ENCODE results near the gene TIMM10.

TIMM10 gene

GRCh38 chr11:57566005-57566904 is 35.7 kb upstream of the TIMM10 start:
- no peak for TF ChIP-seq CTCF (IDR thresholded peaks at IDR 0.05; ENCODE audit: extremely low read depth, missing control alignments)
- peak; percentile 78 for DNase-seq (ENCODE audit: low spot score)

GRCh38 chr11:57562596-57562995 is 32.0 kb upstream of the TIMM10 start:
- TF ChIP-seq CTCF (IDR thresholded peaks at IDR 0.05; ENCODE audit: extremely low read depth, missing control alignments), result no peak
- DNase-seq (ENCODE audit: low spot score), result no peak

- no peak for DNase-seq (ENCODE audit: low spot score)
- TF ChIP-seq CTCF (IDR thresholded peaks at IDR 0.05; ENCODE audit: extremely low read depth, missing control alignments), result no peak
Observed at GRCh38 chr11:57560146-57560545, 29.6 kb upstream of the TIMM10 start.

DNA sequence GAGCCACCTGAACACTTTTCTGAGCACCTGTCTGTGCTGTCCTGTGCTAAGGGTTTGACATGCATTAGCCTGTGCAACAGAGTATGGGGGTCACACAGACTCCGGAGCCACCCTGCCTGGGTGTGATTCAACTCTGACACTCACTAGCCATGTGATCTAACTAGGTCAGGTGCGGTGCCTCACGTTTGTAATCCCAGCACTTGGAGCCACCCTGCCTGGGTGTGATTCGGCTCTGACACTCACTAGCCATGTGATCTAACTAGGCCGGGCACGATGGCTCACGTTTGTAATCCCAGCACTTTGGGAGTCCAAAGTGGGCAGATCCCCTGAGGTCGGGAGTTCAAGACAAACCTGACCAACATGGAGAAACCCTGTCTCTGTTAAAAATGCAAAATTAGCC is 25.5 kb upstream of the TIMM10 start:
- TF ChIP-seq CTCF (IDR thresholded peaks at IDR 0.05; ENCODE audit: extremely low read depth, missing control alignments), result no peak
- no peak for DNase-seq (ENCODE audit: low spot score)

DNA sequence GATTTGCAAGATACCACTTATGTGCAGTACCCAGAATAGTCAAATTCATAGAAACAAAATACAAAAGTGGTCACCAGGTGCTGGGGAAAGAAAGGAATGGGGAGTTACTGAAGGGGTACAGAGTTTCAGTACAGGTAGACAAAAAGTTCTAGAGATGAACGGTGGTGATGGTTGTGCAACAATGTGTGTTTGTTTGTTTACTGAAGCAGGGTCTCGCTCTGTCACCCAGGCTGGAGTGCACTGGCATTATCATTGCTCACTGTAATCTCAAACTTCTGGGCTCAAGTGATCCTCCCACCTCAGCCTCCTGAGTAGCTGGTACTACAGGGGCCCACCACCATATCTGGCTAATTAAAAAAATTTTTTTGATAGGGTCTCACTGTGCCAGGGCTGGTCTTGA is 24.8 kb upstream of the TIMM10 start:
- TF ChIP-seq CTCF (IDR thresholded peaks at IDR 0.05; ENCODE audit: extremely low read depth, missing control alignments), result no peak
- DNase-seq (ENCODE audit: low spot score), result no peak

- DNase-seq (ENCODE audit: low spot score), result no peak
- no peak for TF ChIP-seq CTCF (IDR thresholded peaks at IDR 0.05; ENCODE audit: extremely low read depth, missing control alignments)
Observed at GRCh38 chr11:57552479-57552878, 21.9 kb upstream of the TIMM10 start.

GRCh38 chr11:57551941-57552340 is 21.4 kb upstream of the TIMM10 start:
- TF ChIP-seq CTCF (IDR thresholded peaks at IDR 0.05; ENCODE audit: extremely low read depth, missing control alignments), result no peak
- no peak for DNase-seq (ENCODE audit: low spot score)
